HepG2 (cell line): ENCODE data around the gene PARK7. TPM values are rescaled to one million over a fixed set of nuclear protein-coding genes. Genes with fewer than 3 reads are reported as not detected.

Source experiments
- ARID4A ChIP-seq: sonication (generic); formaldehyde crosslinking; IDR thresholded peaks from 2 replicates; pipeline ENCODE4 v1.5.0; 2020; ENCODE audit warnings: mild to moderate bottlenecking, missing genetic modification reagents, borderline replicate concordance
- CREBL2 ChIP-seq: sonication (generic); formaldehyde crosslinking; IDR thresholded peaks from 2 replicates; pipeline ENCODE4 v1.8.1; 2023; ENCODE audit warnings: missing genetic modification reagents, mild to moderate bottlenecking, borderline replicate concordance
- HOXA5 ChIP-seq: sonication (generic); formaldehyde crosslinking; IDR thresholded peaks from 2 replicates; pipeline ENCODE4 v1.4.0; 2020; ENCODE audit warnings: missing genetic modification reagents
- ISL2 ChIP-seq: sonication (generic); formaldehyde crosslinking; IDR thresholded peaks from 2 replicates; pipeline ENCODE4 v1.5.0; 2020; ENCODE audit warnings: missing genetic modification reagents
- PRMT3 ChIP-seq: sonication (generic); formaldehyde crosslinking; IDR thresholded peaks from 2 replicates; pipeline ENCODE4 v1.8.1; 2022; ENCODE audit warnings: low read depth, mild to moderate bottlenecking, moderate library complexity, missing genetic modification reagents, borderline replicate concordance
- RFX5 ChIP-seq: IDR thresholded peaks from 2 replicates; pipeline ENCODE4 v1.6.1; 2011; ENCODE audit warnings: low read depth, low read length, improper control_type of control experiment
- RXRB ChIP-seq: IDR thresholded peaks from 2 replicates; pipeline ENCODE4 v1.6.1; 2016; ENCODE audit warnings: borderline replicate concordance, missing genetic modification reagents, missing compliant biosample characterization
- SMAD3 ChIP-seq: sonication (generic); formaldehyde crosslinking; IDR thresholded peaks from 2 replicates; pipeline ENCODE4 v1.4.0; 2020; ENCODE audit warnings: missing genetic modification reagents
- ZNF10 ChIP-seq: sonication (generic); formaldehyde crosslinking; IDR thresholded peaks from 2 replicates; pipeline ENCODE4 v1.4.0; 2020; ENCODE audit warnings: mild to moderate bottlenecking, low read depth, missing genetic modification reagents, borderline replicate concordance
- ZNF251 ChIP-seq: sonication (generic); formaldehyde crosslinking; IDR thresholded peaks from 2 replicates; pipeline ENCODE4 v1.9.0; 2021; ENCODE audit warnings: mild to moderate bottlenecking, missing genetic modification reagents
- ZNF501 ChIP-seq: sonication (generic); formaldehyde crosslinking; IDR thresholded peaks from 2 replicates; pipeline ENCODE4 v1.5.1; 2020; ENCODE audit warnings: mild to moderate bottlenecking, moderate library complexity, missing genetic modification reagents
- ZNF616 ChIP-seq: sonication (generic); formaldehyde crosslinking; IDR thresholded peaks from 2 replicates; pipeline ENCODE4 v1.5.0; 2020; ENCODE audit warnings: low read depth, mild to moderate bottlenecking, missing genetic modification reagents
- ZNF674 ChIP-seq: sonication (generic); formaldehyde crosslinking; IDR thresholded peaks from 2 replicates; pipeline ENCODE4 v1.5.0; 2020; ENCODE audit warnings: low read depth, mild to moderate bottlenecking, missing genetic modification reagents
- ZSCAN20 ChIP-seq: sonication (generic); formaldehyde crosslinking; IDR thresholded peaks from 2 replicates; pipeline ENCODE4 v1.4.0; 2020; ENCODE audit warnings: missing genetic modification reagents, mild to moderate bottlenecking, borderline replicate concordance
- polyA plus RNA-seq, 8 experiments: library from polyadenylated mRNA; depleted of rRNA in 3 of 8; stranded (reverse) in 7 of 8; unstranded in 1 of 8; fragments of >200 nt; fragmentation: Illumina TruSeq in 4 of 8; extraction: Trizol in 4 of 8; gene quantifications; 2 replicates each; pipeline versions ENCODE4 v1.2.1 to v1.2.3, GENCODE V29; 2011 to 2016; ENCODE audit warnings: low read depth in 4 of 8, missing spikeins in 1 of 8, mixed read lengths in 1 of 8; ENCODE audit not compliant: insufficient read depth in 1 of 8
- total RNA-seq, 5 experiments: library from RNA; depleted of rRNA; stranded (reverse); fragments of >200 nt; fragmentation: Illumina TruSeq; extraction: Trizol; gene quantifications; 2 replicates each; pipeline ENCODE4 v1.2.3, GENCODE V29; 2016; ENCODE audit warnings: low read depth in 1 of 5
- TF ChIP-seq, protein P1 (sequence below): sonication (generic); formaldehyde crosslinking; IDR thresholded peaks from 2 replicates; pipeline ENCODE4 v1.8.1; 2023; ENCODE audit warnings: mild to moderate bottlenecking, moderate library complexity, missing genetic modification reagents
- TF ChIP-seq, protein P2 (sequence below): sonication (generic); formaldehyde crosslinking; IDR thresholded peaks from 2 replicates; pipeline ENCODE4 v1.4.0; 2020; ENCODE audit warnings: missing genetic modification reagents, borderline replicate concordance
- TF ChIP-seq, protein P3 (sequence below): IDR thresholded peaks from 2 replicates; pipeline ENCODE4 v1.6.1; 2016; ENCODE audit warnings: mild to moderate bottlenecking
- TF ChIP-seq, protein P4 (sequence below): sonication (generic); formaldehyde crosslinking; IDR thresholded peaks from 2 replicates; pipeline ENCODE4 v1.5.0; 2020; ENCODE audit warnings: missing genetic modification reagents, mild to moderate bottlenecking, borderline replicate concordance

Gene PARK7
- total and polyA plus RNA-seq, 2 of the 13 experiments (the other 11 are each of a cell fraction or from before 2014, with no cell fraction given), result 212 to 296 TPM

GRCh38 chr1:7961216-7962013 lies at the start of gene PARK7 (continued):
- TF ChIP-seq ARID4A (CRISPR knock-in tag) (peak; percentile 97), HOXA5 (CRISPR knock-in tag) (peak; percentile 59; the same call in 1 of the 2 replicates), ZNF674 (CRISPR knock-in tag) (peak; percentile 92; the same call in 1 of the 2 replicates), ZNF501 (CRISPR knock-in tag) (peak; percentile 92), PRMT3 (CRISPR knock-in tag) (no peak), RXRB (0 out of 2 replicates have a peak, but pooled peaks have one; percentile 38), ZNF616 (CRISPR knock-in tag) (no peak), RFX5 (no peak), CREBL2 (CRISPR knock-in tag) (peak; percentile 86; the same call in 1 of the 2 replicates), ZNF10 (CRISPR knock-in tag) (no peak), SMAD3 (CRISPR knock-in tag) (0 out of 2 replicates have a peak, but pooled peaks have one; percentile 20), ISL2 (peak; percentile 73), ZNF251 (CRISPR knock-in tag) (no peak), ZSCAN20 (CRISPR knock-in tag) (no peak)
- TF ChIP-seq, protein P1, sequence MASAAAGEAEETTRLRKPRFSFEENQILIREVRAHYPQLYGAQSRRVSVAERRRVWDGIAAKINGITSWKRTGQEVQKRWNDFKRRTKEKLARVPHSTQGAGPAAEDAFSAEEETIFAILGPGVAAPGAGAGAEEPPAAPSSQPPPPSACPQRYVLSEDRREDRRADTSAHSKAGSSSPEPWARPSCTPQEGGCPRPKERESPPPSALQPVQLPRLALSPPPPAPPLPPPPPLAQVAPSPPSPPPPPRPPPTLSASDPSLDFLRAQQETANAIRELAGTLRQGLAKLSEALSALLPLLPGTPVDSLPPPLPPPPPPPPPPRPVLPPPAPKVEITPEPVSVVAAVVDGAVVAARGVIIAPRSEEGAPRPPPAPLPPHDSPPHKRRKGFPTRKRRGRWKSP (CRISPR knock-in tag), result peak; percentile 80; the same call in 1 of the 2 replicates
- TF ChIP-seq, protein P2, sequence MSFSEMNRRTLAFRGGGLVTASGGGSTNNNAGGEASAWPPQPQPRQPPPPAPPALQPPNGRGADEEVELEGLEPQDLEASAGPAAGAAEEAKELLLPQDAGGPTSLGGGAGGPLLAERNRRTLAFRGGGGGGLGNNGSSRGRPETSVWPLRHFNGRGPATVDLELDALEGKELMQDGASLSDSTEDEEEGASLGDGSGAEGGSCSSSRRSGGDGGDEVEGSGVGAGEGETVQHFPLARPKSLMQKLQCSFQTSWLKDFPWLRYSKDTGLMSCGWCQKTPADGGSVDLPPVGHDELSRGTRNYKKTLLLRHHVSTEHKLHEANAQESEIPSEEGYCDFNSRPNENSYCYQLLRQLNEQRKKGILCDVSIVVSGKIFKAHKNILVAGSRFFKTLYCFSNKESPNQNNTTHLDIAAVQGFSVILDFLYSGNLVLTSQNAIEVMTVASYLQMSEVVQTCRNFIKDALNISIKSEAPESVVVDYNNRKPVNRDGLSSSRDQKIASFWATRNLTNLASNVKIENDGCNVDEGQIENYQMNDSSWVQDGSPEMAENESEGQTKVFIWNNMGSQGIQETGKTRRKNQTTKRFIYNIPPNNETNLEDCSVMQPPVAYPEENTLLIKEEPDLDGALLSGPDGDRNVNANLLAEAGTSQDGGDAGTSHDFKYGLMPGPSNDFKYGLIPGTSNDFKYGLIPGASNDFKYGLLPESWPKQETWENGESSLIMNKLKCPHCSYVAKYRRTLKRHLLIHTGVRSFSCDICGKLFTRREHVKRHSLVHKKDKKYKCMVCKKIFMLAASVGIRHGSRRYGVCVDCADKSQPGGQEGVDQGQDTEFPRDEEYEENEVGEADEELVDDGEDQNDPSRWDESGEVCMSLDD (CRISPR knock-in tag), result no peak
- TF ChIP-seq, protein P3, sequence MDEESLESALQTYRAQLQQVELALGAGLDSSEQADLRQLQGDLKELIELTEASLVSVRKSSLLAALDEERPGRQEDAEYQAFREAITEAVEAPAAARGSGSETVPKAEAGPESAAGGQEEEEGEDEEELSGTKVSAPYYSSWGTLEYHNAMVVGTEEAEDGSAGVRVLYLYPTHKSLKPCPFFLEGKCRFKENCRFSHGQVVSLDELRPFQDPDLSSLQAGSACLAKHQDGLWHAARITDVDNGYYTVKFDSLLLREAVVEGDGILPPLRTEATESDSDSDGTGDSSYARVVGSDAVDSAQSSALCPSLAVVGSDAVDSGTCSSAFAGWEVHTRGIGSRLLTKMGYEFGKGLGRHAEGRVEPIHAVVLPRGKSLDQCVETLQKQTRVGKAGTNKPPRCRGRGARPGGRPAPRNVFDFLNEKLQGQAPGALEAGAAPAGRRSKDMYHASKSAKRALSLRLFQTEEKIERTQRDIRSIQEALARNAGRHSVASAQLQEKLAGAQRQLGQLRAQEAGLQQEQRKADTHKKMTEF (CRISPR knock-in tag), result peak; percentile 93
- TF ChIP-seq, protein P4, sequence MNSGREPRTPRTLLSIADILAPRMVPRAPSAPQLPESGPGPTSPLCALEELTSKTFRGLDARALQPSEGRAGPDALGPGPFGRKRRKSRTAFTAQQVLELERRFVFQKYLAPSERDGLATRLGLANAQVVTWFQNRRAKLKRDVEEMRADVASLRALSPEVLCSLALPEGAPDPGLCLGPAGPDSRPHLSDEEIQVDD (CRISPR knock-in tag), result no peak
